ENCODE results near the gene TBC1D8. TPM values are rescaled to one million over a fixed set of nuclear protein-coding genes. Genes with fewer than 3 reads are reported as not detected.

TBC1D8 gene
- total RNA-seq, 1 donor from 2014 or later = 16.3 TPM

- TF ChIP-seq CTCF (IDR thresholded peaks at IDR 0.05) = no peak
- no peak overlapping the region for H3K4me3 Mint-ChIP-seq (ENCODE audit: unreplicated experiment)
- DNase-seq (ENCODE audit: extremely low spot score, unreplicated experiment) = no peak
- H3K27ac Mint-ChIP-seq (ENCODE audit: unreplicated experiment) = no peak overlapping the region
- no peaks in the 10 kb centered on the region for H3K9me3 Mint-ChIP-seq (ENCODE audit: unreplicated experiment)
- peaks cover 8% of the 10 kb centered on the region for H3K4me1 Mint-ChIP-seq (ENCODE audit: unreplicated experiment)
- peaks cover 33% of the 10 kb centered on the region for H3K36me3 Mint-ChIP-seq (ENCODE audit: unreplicated experiment)
- H3K27me3 Mint-ChIP-seq (ENCODE audit: unreplicated experiment) = no peaks in the 10 kb centered on the region
Observed at GRCh38 chr2:100977511-100977910, 173.7 kb downstream of the TBC1D8 start.

- Mint-ChIP-seq H3K4me3 (ENCODE audit: unreplicated experiment) (no peak overlapping the region), H3K27me3 (ENCODE audit: unreplicated experiment) (no peaks in the 10 kb centered on the region), H3K36me3 (ENCODE audit: unreplicated experiment) (peaks cover 29% of the 10 kb centered on the region)
Observed at GRCh38 chr2:100976645-100977391, 174.4 kb downstream of the TBC1D8 start.

GRCh38 chr2:100976061-100976460, 175.1 kb downstream of the TBC1D8 start:
- no peak for DNase-seq (ENCODE audit: extremely low spot score, unreplicated experiment)
- Mint-ChIP-seq H3K9me3 (ENCODE audit: unreplicated experiment) (no peaks in the 10 kb centered on the region), H3K27ac (ENCODE audit: unreplicated experiment) (no peak overlapping the region)

More at GRCh38 chr2:100976645-100977391, 174.4 kb downstream of the TBC1D8 start:
- Mint-ChIP-seq H3K27ac (ENCODE audit: unreplicated experiment) (no peak overlapping the region), H3K9me3 (ENCODE audit: unreplicated experiment) (no peaks in the 10 kb centered on the region), H3K4me1 (ENCODE audit: unreplicated experiment) (peaks cover 8% of the 10 kb centered on the region)
- TF ChIP-seq CTCF (IDR thresholded peaks at IDR 0.05) = no peak
- DNase-seq (ENCODE audit: extremely low spot score, unreplicated experiment) = no peak

GRCh38 chr2:100975521-100975785, 175.7 kb downstream of the TBC1D8 start:
- Mint-ChIP-seq H3K27ac (ENCODE audit: unreplicated experiment) (no peak overlapping the region), H3K4me1 (ENCODE audit: unreplicated experiment) (peaks cover 5% of the 10 kb centered on the region), H3K9me3 (ENCODE audit: unreplicated experiment) (no peaks in the 10 kb centered on the region), H3K4me3 (ENCODE audit: unreplicated experiment) (no peak overlapping the region), H3K36me3 (ENCODE audit: unreplicated experiment) (peaks cover 35% of the 10 kb centered on the region), H3K27me3 (ENCODE audit: unreplicated experiment) (no peaks in the 10 kb centered on the region)
- no peak for TF ChIP-seq CTCF (IDR thresholded peaks at IDR 0.05)
- DNase-seq (ENCODE audit: extremely low spot score, unreplicated experiment) = no peak

More at GRCh38 chr2:100976061-100976460, 175.1 kb downstream of the TBC1D8 start:
- TF ChIP-seq CTCF (IDR thresholded peaks at IDR 0.05) = no peak
- H3K4me1 Mint-ChIP-seq (ENCODE audit: unreplicated experiment) = peaks cover 7% of the 10 kb centered on the region
- H3K27me3 Mint-ChIP-seq (ENCODE audit: unreplicated experiment) = no peaks in the 10 kb centered on the region
- peaks cover 31% of the 10 kb centered on the region for H3K36me3 Mint-ChIP-seq (ENCODE audit: unreplicated experiment)
- no peak overlapping the region for H3K4me3 Mint-ChIP-seq (ENCODE audit: unreplicated experiment)

- peaks cover 5% of the 10 kb centered on the region for H3K4me1 Mint-ChIP-seq (ENCODE audit: unreplicated experiment)
- DNase-seq (ENCODE audit: extremely low spot score, unreplicated experiment) = no peak
- H3K36me3 Mint-ChIP-seq (ENCODE audit: unreplicated experiment) = peaks cover 34% of the 10 kb centered on the region
- no peak for TF ChIP-seq CTCF (IDR thresholded peaks at IDR 0.05)
- no peak overlapping the region for H3K4me3 Mint-ChIP-seq (ENCODE audit: unreplicated experiment)
- no peaks in the 10 kb centered on the region for H3K9me3 Mint-ChIP-seq (ENCODE audit: unreplicated experiment)
- no peaks in the 10 kb centered on the region for H3K27me3 Mint-ChIP-seq (ENCODE audit: unreplicated experiment)
- H3K27ac Mint-ChIP-seq (ENCODE audit: unreplicated experiment) = no peak overlapping the region
Observed at GRCh38 chr2:100974712-100975520, 176.3 kb downstream of the TBC1D8 start.
